Omental fat pad (tissue), 4 donors: ENCODE data around the gene ZFP82. TPM values are rescaled to one million over a fixed set of nuclear protein-coding genes. Genes with fewer than 3 reads are reported as not detected.
A peak's percentile ranks its signal among the peaks of the same experiment; 100 is the strongest.

ENCODE experiments used
- ATAC-seq: fragments of 150-250 bp; one replicate; pipeline ENCODE4 v1.9.1; 2016; ENCODE audit warnings: mild to moderate bottlenecking, moderate library complexity; ENCODE audit not compliant: low FRiP score
- DNase-seq: peaks from one replicate; pipeline ENCODE4 v3.0.0-alpha.2; 2019; ENCODE audit warnings: low spot score
- total RNA-seq, 4 donors: library from RNA; depleted of rRNA; stranded (reverse); fragments of >200 nt; gene quantifications; one replicate each; pipeline ENCODE4 v1.1.0, GENCODE V29; 2016
- TF ChIP-seq, protein P1 (sequence below), 3 donors: fragments of 450-650 bp; IDR thresholded peaks; one replicate each; pipeline ENCODE4 v1.5.1; 2016 to 2017; ENCODE audit warnings: antibody characterized with exemption in 3 of 3, mild to moderate bottlenecking in 3 of 3, moderate library complexity in 2 of 3

ZFP82 gene
- total RNA-seq, 4 donors from 2014 or later: 2.9 to 5.6 (median 4.0) TPM

DNA sequence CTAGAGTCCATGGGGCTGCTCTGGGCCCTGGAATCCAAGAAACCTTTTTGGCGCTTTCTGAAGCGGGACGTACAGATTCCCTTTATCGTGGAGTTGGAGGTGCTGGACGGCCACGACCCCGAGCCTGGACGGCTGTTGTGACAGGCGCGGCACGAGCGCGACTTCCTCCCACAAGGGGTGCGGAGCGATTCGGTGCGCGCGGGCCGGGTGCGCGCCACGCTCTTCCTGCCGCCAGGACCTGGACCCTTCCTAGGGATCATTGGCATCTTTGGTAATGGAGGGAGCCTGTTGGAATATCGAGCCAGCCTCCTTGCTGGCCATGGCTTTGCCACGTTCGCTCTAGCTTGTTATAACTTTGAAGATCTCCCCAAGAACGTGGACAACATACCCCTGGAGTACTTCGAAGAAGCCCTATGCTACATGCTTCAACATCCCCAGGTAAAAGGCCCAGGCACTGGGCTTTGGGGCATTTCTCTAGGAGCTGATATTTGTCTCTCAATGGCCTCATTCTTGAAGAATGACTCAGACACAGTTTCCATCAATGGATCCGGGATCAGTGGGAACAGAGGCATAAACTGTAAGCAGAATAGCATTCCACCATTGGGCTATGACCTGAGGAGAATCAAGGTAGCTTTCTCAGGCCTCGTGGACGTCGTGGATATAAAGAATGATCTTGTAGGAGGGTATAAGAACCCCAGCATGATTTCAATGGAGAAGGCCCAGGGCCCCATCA is 3.5 kb upstream of the ZFP82 start:
- TF ChIP-seq, protein P1, sequence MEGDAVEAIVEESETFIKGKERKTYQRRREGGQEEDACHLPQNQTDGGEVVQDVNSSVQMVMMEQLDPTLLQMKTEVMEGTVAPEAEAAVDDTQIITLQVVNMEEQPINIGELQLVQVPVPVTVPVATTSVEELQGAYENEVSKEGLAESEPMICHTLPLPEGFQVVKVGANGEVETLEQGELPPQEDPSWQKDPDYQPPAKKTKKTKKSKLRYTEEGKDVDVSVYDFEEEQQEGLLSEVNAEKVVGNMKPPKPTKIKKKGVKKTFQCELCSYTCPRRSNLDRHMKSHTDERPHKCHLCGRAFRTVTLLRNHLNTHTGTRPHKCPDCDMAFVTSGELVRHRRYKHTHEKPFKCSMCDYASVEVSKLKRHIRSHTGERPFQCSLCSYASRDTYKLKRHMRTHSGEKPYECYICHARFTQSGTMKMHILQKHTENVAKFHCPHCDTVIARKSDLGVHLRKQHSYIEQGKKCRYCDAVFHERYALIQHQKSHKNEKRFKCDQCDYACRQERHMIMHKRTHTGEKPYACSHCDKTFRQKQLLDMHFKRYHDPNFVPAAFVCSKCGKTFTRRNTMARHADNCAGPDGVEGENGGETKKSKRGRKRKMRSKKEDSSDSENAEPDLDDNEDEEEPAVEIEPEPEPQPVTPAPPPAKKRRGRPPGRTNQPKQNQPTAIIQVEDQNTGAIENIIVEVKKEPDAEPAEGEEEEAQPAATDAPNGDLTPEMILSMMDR (IDR thresholded peaks at IDR 0.05): no peak
- no peak for DNase-seq
- no peak for ATAC-seq

GRCh38 chr19:36420961-36421748 is 2.7 kb upstream of the ZFP82 start:
- TF ChIP-seq, protein P1 (IDR thresholded peaks at IDR 0.05): no peak
- peak; percentile 51 for ATAC-seq
- no peak for DNase-seq

GRCh38 chr19:36417752-36418286 is 625 bp downstream of the ZFP82 start:
- TF ChIP-seq, protein P1 (IDR thresholded peaks at IDR 0.05): no peak
- no peak for DNase-seq
- no peak for ATAC-seq

GRCh38 chr19:36409841-36410240 is 8.6 kb downstream of the ZFP82 start:
- ATAC-seq: no peak
- TF ChIP-seq, protein P1 (IDR thresholded peaks at IDR 0.05): no peak

DNA sequence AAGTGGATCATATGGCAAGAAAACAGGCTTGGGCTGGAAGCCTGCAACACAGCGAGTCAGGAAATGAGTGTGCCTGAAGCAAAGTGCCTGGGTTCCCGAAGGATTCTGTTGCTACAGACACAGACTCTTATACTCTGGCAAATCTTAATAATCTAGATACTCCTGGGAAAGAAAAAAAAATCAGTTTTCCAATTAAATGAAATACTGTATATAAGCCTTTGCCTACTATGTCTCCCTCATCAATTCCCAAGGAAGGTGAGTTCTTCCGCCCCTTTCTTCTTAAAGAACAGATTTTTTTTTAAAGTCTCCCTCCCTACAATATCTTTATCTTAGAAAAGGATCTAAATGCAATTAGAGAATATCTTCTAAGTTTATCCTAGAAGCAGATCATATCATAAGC is 10.3 kb downstream of the ZFP82 start:
- TF ChIP-seq, protein P1 (IDR thresholded peaks at IDR 0.05): no peak
- DNase-seq (no peak), ATAC-seq (no peak)

More at GRCh38 chr19:36409841-36410240, 8.6 kb downstream of the ZFP82 start:
- no peak for DNase-seq

GRCh38 chr19:36404498-36404897 is 13.9 kb downstream of the ZFP82 start:
- no peak for DNase-seq
- TF ChIP-seq, protein P1 (IDR thresholded peaks at IDR 0.05): no peak
- no peak for ATAC-seq
